HFFc6 (cell line): ENCODE measurements around the gene ITGAD. TPM values are rescaled to one million over a fixed set of nuclear protein-coding genes. Genes with fewer than 3 reads are reported as not detected.
"Not testable (repeated sequence)": the region's sequence is repeated elsewhere in the genome, so short reads cannot be mapped to it uniquely, and the experiment has no call there.

Experiments used
- DNase-seq: peaks from one replicate; pipeline ENCODE4 v3.0.0-alpha.2; 2018
- H3K27ac Mint-ChIP-seq: 2 replicates; pipeline ENCODE4 v1.8.0; 2020; ENCODE audit warnings: mild to moderate bottlenecking, mixed read lengths
- H3K27me3 Mint-ChIP-seq: 2 replicates; pipeline ENCODE4 v1.8.0; 2021; ENCODE audit warnings: mild to moderate bottlenecking, moderate library complexity, mixed read lengths; ENCODE audit not compliant: insufficient read depth
- H3K36me3 Mint-ChIP-seq: 2 replicates; pipeline ENCODE4 v1.8.0; 2021; ENCODE audit warnings: low read depth, mixed read lengths
- H3K4me1 Mint-ChIP-seq: 2 replicates; pipeline ENCODE4 v1.8.0; 2020; ENCODE audit warnings: low read depth, mixed read lengths
- H3K4me3 Mint-ChIP-seq: 2 replicates; pipeline ENCODE4 v1.8.0; 2020; ENCODE audit warnings: mild to moderate bottlenecking, moderate library complexity, mixed read lengths
- H3K9me3 Mint-ChIP-seq: 2 replicates; pipeline ENCODE4 v1.8.0; 2020; ENCODE audit warnings: mild to moderate bottlenecking, mixed read lengths
- CTCF ChIP-seq: fragments of 200-600 bp; sonication (generic); IDR thresholded peaks from 2 replicates; pipeline ENCODE4 v1.5.0; 2021; ENCODE audit warnings: antibody characterized with exemption, mild to moderate bottlenecking
- total RNA-seq, 6 experiments: library from RNA; stranded (reverse); fragmentation: NEBNext Ultra II Directional; extraction: Animal tissue kit (Norgen Biotek cat#: 25700); gene quantifications; 2 replicates in 1 of 6; 3 replicates in 5 of 6; pipeline ENCODE4 v1.2.3, GENCODE V29; 2021

The ITGAD gene
- total RNA-seq, 6 experiments from 2014 or later, result not detected

- Mint-ChIP-seq H3K36me3 (no peaks in the 10 kb centered on the region), H3K27ac (no peak overlapping the region), H3K27me3 (peaks cover 45% of the 10 kb centered on the region), H3K4me3 (no peak overlapping the region), H3K9me3 (peaks cover 5% of the 10 kb centered on the region; the same call in 1 of the 2 replicates), H3K4me1 (peaks cover 18% of the 10 kb centered on the region)
- no peak for DNase-seq
- TF ChIP-seq CTCF, result no peak
Observed at GRCh38 chr16:31413381-31413780, 20.2 kb downstream of the ITGAD start.

DNA sequence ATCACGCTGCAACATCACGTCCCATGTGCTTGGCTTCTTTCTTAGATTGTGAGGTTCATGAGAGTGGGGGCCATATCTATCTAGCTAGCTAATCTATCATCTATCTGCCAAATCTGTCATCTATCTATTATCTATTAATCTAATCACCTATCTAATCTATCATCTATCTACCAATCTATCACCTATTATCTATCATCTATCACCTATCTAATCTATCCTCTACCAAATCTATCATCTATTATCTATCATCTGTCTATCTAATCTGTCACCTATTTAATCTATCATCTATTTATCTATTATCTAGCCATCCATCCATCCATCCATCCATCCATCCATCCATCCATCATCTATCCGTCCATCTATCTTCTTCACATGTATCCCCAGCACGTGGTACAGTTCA is 20.8 kb downstream of the ITGAD start:
- Mint-ChIP-seq H3K9me3 (peaks cover 5% of the 10 kb centered on the region; the same call in 1 of the 2 replicates), H3K36me3 (no peaks in the 10 kb centered on the region), H3K4me1 (peaks cover 12% of the 10 kb centered on the region), H3K27ac (no peak overlapping the region), H3K27me3 (peaks cover 39% of the 10 kb centered on the region), H3K4me3 (no peak overlapping the region)
- DNase-seq, result no peak
- no peak for TF ChIP-seq CTCF

GRCh38 chr16:31414706-31415105 is 21.6 kb downstream of the ITGAD start:
- TF ChIP-seq CTCF, result no peak
- Mint-ChIP-seq H3K36me3 (no peaks in the 10 kb centered on the region), H3K4me1 (peaks cover 5% of the 10 kb centered on the region), H3K4me3 (no peak overlapping the region), H3K9me3 (peaks cover 5% of the 10 kb centered on the region; the same call in 1 of the 2 replicates), H3K27ac (no peak overlapping the region), H3K27me3 (peaks cover 36% of the 10 kb centered on the region)
- no peak for DNase-seq

- no peak for DNase-seq
- Mint-ChIP-seq H3K36me3 (no peaks in the 10 kb centered on the region), H3K9me3 (peaks cover 11% of the 10 kb centered on the region), H3K27ac (no peak overlapping the region), H3K4me3 (no peak overlapping the region), H3K4me1 (no peaks in the 10 kb centered on the region), H3K27me3 (peaks cover 37% of the 10 kb centered on the region)
- no peak for TF ChIP-seq CTCF
Observed at GRCh38 chr16:31416371-31416770, 23.2 kb downstream of the ITGAD start.

- not testable (repeated sequence) for H3K4me1 Mint-ChIP-seq, DNase-seq, H3K27ac Mint-ChIP-seq, H3K36me3 Mint-ChIP-seq, H3K4me3 Mint-ChIP-seq
- peaks cover 17% of the 10 kb centered on the region for H3K9me3 Mint-ChIP-seq
- peaks cover 43% of the 10 kb centered on the region for H3K27me3 Mint-ChIP-seq
Observed at GRCh38 chr16:31417036-31417435, 23.9 kb downstream of the ITGAD start.

- no peak for TF ChIP-seq CTCF
- no peak for DNase-seq
- no peak overlapping the region for H3K27ac Mint-ChIP-seq
- H3K4me3 Mint-ChIP-seq, result no peak overlapping the region
- peaks cover 23% of the 10 kb centered on the region for H3K9me3 Mint-ChIP-seq
- no peaks in the 10 kb centered on the region for H3K4me1 Mint-ChIP-seq
- no peaks in the 10 kb centered on the region for H3K36me3 Mint-ChIP-seq
- H3K27me3 Mint-ChIP-seq, result peaks cover 41% of the 10 kb centered on the region
Observed at GRCh38 chr16:31417916-31418315, 24.8 kb downstream of the ITGAD start.
